Transverse colon (tissue), 4 donors: Measurements from ENCODE around the gene RB1.

Experiments
- EP300 ChIP-seq: sonication (generic); formaldehyde crosslinking; IDR thresholded peaks from one replicate; pipeline ENCODE4 v1.6.1; 2017; ENCODE audit warnings: antibody characterized with exemption, low read depth
- POLR2A ChIP-seq: fragments of 450-650 bp; IDR thresholded peaks from one replicate; pipeline ENCODE4 v1.6.1; 2016; ENCODE audit warnings: antibody characterized with exemption, mild to moderate bottlenecking, moderate library complexity
- POLR2AphosphoS5 ChIP-seq, 3 donors: sonication (generic); formaldehyde crosslinking; IDR thresholded peaks; one replicate each; pipeline ENCODE4 v1.6.1; 2016; ENCODE audit warnings: antibody characterized with exemption in 3 of 3
- TF ChIP-seq, protein P1 (sequence below), 5 experiments: fragments of 200-600 bp in 3 of 5; fragments of 450-650 bp in 2 of 5; sonication (generic) in 3 of 5; IDR thresholded peaks; 1 replicate in 2 of 5; 2 replicates in 3 of 5; pipeline ENCODE4 v1.5.1; 2016 to 2017; ENCODE audit warnings: antibody characterized with exemption in 5 of 5, inconsistent platforms in 3 of 5, mild to moderate bottlenecking in 2 of 5, moderate library complexity in 1 of 5

DNA sequence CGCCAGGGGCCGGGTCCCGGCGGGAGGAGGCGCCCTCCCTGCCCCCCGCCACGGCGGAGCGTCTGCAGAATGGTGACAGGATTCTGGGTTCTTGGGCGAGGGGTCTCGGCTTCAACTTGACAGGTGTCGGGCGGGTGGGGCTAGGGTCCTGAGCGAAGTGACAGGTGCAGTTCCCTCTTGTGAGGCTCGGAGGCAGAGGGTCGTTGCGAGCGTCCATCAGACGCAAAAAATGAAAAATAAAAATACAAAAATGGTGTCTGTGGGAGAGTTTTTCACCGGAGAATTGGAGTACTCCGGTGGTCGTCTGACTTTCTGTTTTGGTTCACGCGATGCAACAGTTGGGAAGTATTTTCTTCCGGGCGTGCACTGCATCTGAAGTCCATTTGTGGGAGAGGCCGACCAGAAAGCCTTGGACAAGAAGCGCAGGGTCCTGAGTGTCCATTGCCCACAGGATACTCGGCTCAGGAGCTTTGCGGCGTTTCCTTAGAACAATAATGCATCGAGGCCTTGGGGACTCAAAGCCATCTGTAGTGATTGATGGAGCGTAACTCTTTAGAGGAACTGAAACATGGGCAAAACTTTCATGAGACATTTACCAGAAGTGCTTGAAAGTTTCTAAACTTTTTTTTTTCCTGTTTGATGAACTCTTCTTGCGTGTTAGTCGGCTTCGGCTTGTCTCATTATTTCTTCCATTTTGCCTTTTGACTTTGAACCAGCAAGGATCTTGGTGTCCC, 759 bp downstream of the RB1 start:
- TF ChIP-seq POLR2AphosphoS5 (IDR thresholded peaks at IDR 0.05), result peak in 2 of 3 donors; percentile 44 to 46
- TF ChIP-seq, protein P1, sequence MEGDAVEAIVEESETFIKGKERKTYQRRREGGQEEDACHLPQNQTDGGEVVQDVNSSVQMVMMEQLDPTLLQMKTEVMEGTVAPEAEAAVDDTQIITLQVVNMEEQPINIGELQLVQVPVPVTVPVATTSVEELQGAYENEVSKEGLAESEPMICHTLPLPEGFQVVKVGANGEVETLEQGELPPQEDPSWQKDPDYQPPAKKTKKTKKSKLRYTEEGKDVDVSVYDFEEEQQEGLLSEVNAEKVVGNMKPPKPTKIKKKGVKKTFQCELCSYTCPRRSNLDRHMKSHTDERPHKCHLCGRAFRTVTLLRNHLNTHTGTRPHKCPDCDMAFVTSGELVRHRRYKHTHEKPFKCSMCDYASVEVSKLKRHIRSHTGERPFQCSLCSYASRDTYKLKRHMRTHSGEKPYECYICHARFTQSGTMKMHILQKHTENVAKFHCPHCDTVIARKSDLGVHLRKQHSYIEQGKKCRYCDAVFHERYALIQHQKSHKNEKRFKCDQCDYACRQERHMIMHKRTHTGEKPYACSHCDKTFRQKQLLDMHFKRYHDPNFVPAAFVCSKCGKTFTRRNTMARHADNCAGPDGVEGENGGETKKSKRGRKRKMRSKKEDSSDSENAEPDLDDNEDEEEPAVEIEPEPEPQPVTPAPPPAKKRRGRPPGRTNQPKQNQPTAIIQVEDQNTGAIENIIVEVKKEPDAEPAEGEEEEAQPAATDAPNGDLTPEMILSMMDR (IDR thresholded peaks at IDR 0.05), result no peak
- TF ChIP-seq POLR2A, result no peak
- no peak for TF ChIP-seq EP300
